WTC11 (cell line): ENCODE data around the gene NSFL1C. TPM values are rescaled to one million over a fixed set of nuclear protein-coding genes. Genes with fewer than 3 reads are reported as not detected.

ENCODE experiments used
- ATAC-seq: fragments of 200-7000 bp; cut with Tn5 transposase; 2 replicates; pipeline ENCODE4 v1.10.0; 2021; ENCODE audit warnings: mild to moderate bottlenecking, moderate library complexity
- CTCF ChIA-PET: fragments of 300-600 bp; sonication (Branson Sonifier 250); formaldehyde crosslinking; loops from one replicate; lab custom pipeline; 2021; ENCODE audit warnings: antibody characterized with exemption; lab: Charles Lee
- POLR2A ChIA-PET: fragments of 350-600 bp; sonication (Branson Sonifier 250); formaldehyde crosslinking; loops from one replicate; lab custom pipeline; 2021; ENCODE audit warnings: antibody characterized with exemption; lab: Charles Lee
- DNase-seq: peaks from one replicate; pipeline ENCODE4 v3.0.0; 2021; ENCODE audit warnings: low spot score
- H3K27ac Mint-ChIP-seq: 2 replicates; pipeline ENCODE4 v1.8.0; 2021; ENCODE audit warnings: mixed read lengths
- H3K27me3 Mint-ChIP-seq: 2 replicates; pipeline ENCODE4 v1.8.0; 2021; ENCODE audit warnings: low read depth, mild to moderate bottlenecking, moderate library complexity, mixed read lengths
- H3K36me3 Mint-ChIP-seq: 2 replicates; pipeline ENCODE4 v1.8.0; 2021; ENCODE audit warnings: mixed read lengths
- H3K4me1 Mint-ChIP-seq: 2 replicates; pipeline ENCODE4 v1.8.0; 2022; ENCODE audit warnings: mixed read lengths
- H3K4me3 Mint-ChIP-seq: 2 replicates; pipeline ENCODE4 v1.8.0; 2021; ENCODE audit warnings: mild to moderate bottlenecking, moderate library complexity, mixed read lengths
- H3K9me3 Mint-ChIP-seq: 2 replicates; pipeline ENCODE4 v1.8.0; 2021; ENCODE audit warnings: mixed read lengths
- ARID4B ChIP-seq: sonication (generic); formaldehyde crosslinking; IDR thresholded peaks from 2 replicates; pipeline ENCODE4 v1.8.0; 2023; ENCODE audit warnings: missing genetic modification reagents, mild to moderate bottlenecking, borderline replicate concordance
- CDX4 ChIP-seq: fragments of 250-450 bp; sonication (Bioruptor Pico); IDR thresholded peaks from 2 replicates; pipeline ENCODE4 v1.9.0; 2021; ENCODE audit warnings: moderate library complexity, mild to moderate bottlenecking, inconsistent platforms, borderline replicate concordance
- CREB1 ChIP-seq: sonication (generic); formaldehyde crosslinking; IDR thresholded peaks from 2 replicates; pipeline ENCODE4 v1.8.0; 2023; ENCODE audit warnings: mild to moderate bottlenecking, missing genetic modification reagents
- FOXP4 ChIP-seq: sonication (generic); formaldehyde crosslinking; IDR thresholded peaks from 2 replicates; pipeline ENCODE4 v1.8.0; 2022; ENCODE audit warnings: mild to moderate bottlenecking, missing genetic modification reagents
- GABPB1 ChIP-seq: sonication (generic); formaldehyde crosslinking; IDR thresholded peaks from 2 replicates; pipeline ENCODE4 v1.8.1; 2023; ENCODE audit warnings: mild to moderate bottlenecking, missing genetic modification reagents
- GTF2I ChIP-seq: fragments of 250-450 bp; sonication (Bioruptor Pico); conservative IDR thresholded peaks from 2 replicates; pipeline ENCODE4 v1.4.0; 2021; ENCODE audit warnings: mild to moderate bottlenecking
- IRF2 ChIP-seq: sonication (generic); formaldehyde crosslinking; IDR thresholded peaks from 2 replicates; pipeline ENCODE4 v1.8.0; 2022; ENCODE audit warnings: low read depth, missing genetic modification reagents, borderline replicate concordance
- KAT7 ChIP-seq: sonication (generic); formaldehyde crosslinking; IDR thresholded peaks from 2 replicates; pipeline ENCODE4 v1.8.1; 2023; ENCODE audit warnings: missing genetic modification reagents, mild to moderate bottlenecking, borderline replicate concordance
- NFATC4 ChIP-seq: fragments of 250-450 bp; sonication (Bioruptor Pico); IDR thresholded peaks from 2 replicates; pipeline ENCODE4 v1.9.0; 2021; ENCODE audit warnings: mild to moderate bottlenecking
- NR3C1 ChIP-seq: sonication (generic); formaldehyde crosslinking; conservative IDR thresholded peaks from 2 replicates; pipeline ENCODE4 v1.8.1; 2023; ENCODE audit warnings: low read depth, mild to moderate bottlenecking, missing genetic modification reagents
- PRRX2 ChIP-seq: fragments of 250-450 bp; sonication (Bioruptor Pico); IDR thresholded peaks from 2 replicates; pipeline ENCODE4 v1.8.0; 2021; ENCODE audit warnings: mild to moderate bottlenecking
- RELA ChIP-seq: sonication (generic); formaldehyde crosslinking; IDR thresholded peaks from 2 replicates; pipeline ENCODE4 v1.8.1; 2022; ENCODE audit warnings: missing genetic modification reagents, mild to moderate bottlenecking, borderline replicate concordance
- RORB ChIP-seq: fragments of 250-450 bp; sonication (Bioruptor Pico); IDR thresholded peaks from 2 replicates; pipeline ENCODE4 v1.9.0; 2021; ENCODE audit warnings: mild to moderate bottlenecking
- SMAD4 ChIP-seq: sonication (generic); formaldehyde crosslinking; IDR thresholded peaks from 2 replicates; pipeline ENCODE4 v1.8.0; 2022; ENCODE audit warnings: mild to moderate bottlenecking, missing genetic modification reagents
- TCF7 ChIP-seq: sonication (generic); formaldehyde crosslinking; IDR thresholded peaks from 2 replicates; pipeline ENCODE4 v1.8.0; 2022; ENCODE audit warnings: mild to moderate bottlenecking, low read depth, missing genetic modification reagents, moderate library complexity
- TP53 ChIP-seq: sonication (generic); formaldehyde crosslinking; IDR thresholded peaks from 2 replicates; pipeline ENCODE4 v1.8.1; 2023; ENCODE audit warnings: mild to moderate bottlenecking, missing genetic modification reagents
- ZNF219 ChIP-seq: sonication (generic); formaldehyde crosslinking; IDR thresholded peaks from 2 replicates; pipeline ENCODE4 v1.8.0; 2023; ENCODE audit warnings: missing genetic modification reagents, mild to moderate bottlenecking, borderline replicate concordance
- ZNF396 ChIP-seq: fragments of 250-450 bp; sonication (Bioruptor Pico); IDR thresholded peaks from 2 replicates; pipeline ENCODE4 v1.8.0; 2021; ENCODE audit warnings: mild to moderate bottlenecking, moderate library complexity, borderline replicate concordance
- ZNF423 ChIP-seq: fragments of 250-450 bp; sonication (Bioruptor Pico); IDR thresholded peaks from 2 replicates; pipeline ENCODE4 v2.1.2; 2022; ENCODE audit warnings: mild to moderate bottlenecking, moderate library complexity
- total RNA-seq: library from RNA; stranded (reverse); gene quantifications from 3 replicates; pipeline ENCODE4 v1.2.3, GENCODE V29; 2021
- TF ChIP-seq, protein P1 (sequence below): fragments of 200-600 bp; IDR thresholded peaks from 2 replicates; pipeline ENCODE4 v1.8.0; 2022; ENCODE audit warnings: antibody characterized with exemption
- TF ChIP-seq, protein P2 (sequence below): sonication (generic); formaldehyde crosslinking; IDR thresholded peaks from 2 replicates; pipeline ENCODE4 v1.8.1; 2022; ENCODE audit warnings: mild to moderate bottlenecking, moderate library complexity, missing genetic modification reagents

Gene NSFL1C
- total RNA-seq, 1 experiment from 2014 or later = 85.5 TPM

GRCh38 chr20:1397710-1398109, 68.9 kb downstream of the NSFL1C start:
- Mint-ChIP-seq H3K27ac (no peak overlapping the region), H3K36me3 (no peaks in the 10 kb centered on the region), H3K27me3 (peaks cover 54% of the 10 kb centered on the region), H3K9me3 (peaks cover 15% of the 10 kb centered on the region), H3K4me3 (no peak overlapping the region), H3K4me1 (peaks cover 34% of the 10 kb centered on the region)
- POLR2A ChIA-PET = no interaction called here
- TF ChIP-seq CDX4 (no peak), NFATC4 (no peak)
- no peak for DNase-seq
- CTCF ChIA-PET = interaction anchor here (0.6 to 1.8 kb wide), 15 partner anchors 14 to 188 kb away, joined by 3 to 20 read pairs (median 5); partner anchors contain the start of gene RAD21L1
- no peak for ATAC-seq

DNA sequence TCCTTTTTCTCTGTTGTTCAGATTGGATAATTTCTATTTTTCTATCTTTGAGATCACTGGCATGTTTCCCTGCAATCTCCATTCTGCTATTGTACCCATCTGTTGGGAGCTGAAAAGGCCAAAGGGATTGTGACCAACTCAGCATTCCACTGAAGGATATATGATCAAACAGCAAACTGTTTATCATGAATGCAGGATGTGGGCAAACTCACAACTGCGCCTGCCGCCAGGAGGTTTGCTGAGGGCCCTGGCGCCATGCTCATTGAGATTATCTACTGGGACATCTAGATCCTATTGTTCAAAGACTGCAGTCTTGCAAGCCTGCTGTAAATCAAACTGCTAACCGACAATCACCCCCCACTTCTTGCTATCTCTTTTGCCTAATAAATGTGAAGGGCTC, 69.9 kb downstream of the NSFL1C start:
- Mint-ChIP-seq H3K27ac (no peak overlapping the region), H3K27me3 (peaks cover 47% of the 10 kb centered on the region), H3K9me3 (peaks cover 8% of the 10 kb centered on the region; the same call in 1 of the 2 replicates)
- no peak for TF ChIP-seq ZNF219 (CRISPR knock-in tag)
- TF ChIP-seq, all 79 proteins: peak for 0
- Mint-ChIP-seq H3K4me1 (peaks cover 37% of the 10 kb centered on the region), H3K4me3 (no peak overlapping the region), H3K36me3 (no peaks in the 10 kb centered on the region)
- ChIA-PET POLR2A (no interaction called here), CTCF (interaction anchor here (1.2 to 1.6 kb wide), 2 partner anchors 17 to 84 kb away, joined by 3 to 20 read pairs; no protein-coding TSS in a partner anchor)
- ATAC-seq (no peak), DNase-seq (no peak)

GRCh38 chr20:1396264-1396663, 70.4 kb downstream of the NSFL1C start:
- TF ChIP-seq FOXP4 (CRISPR knock-in tag) (no peak), RORB (CRISPR knock-in tag) (no peak)
- TF ChIP-seq, all 79 proteins: peak for 0
- H3K36me3 Mint-ChIP-seq = no peaks in the 10 kb centered on the region
- H3K27me3 Mint-ChIP-seq = peaks cover 47% of the 10 kb centered on the region
- peaks cover 41% of the 10 kb centered on the region for H3K4me1 Mint-ChIP-seq
- H3K4me3 Mint-ChIP-seq = no peak overlapping the region
- H3K9me3 Mint-ChIP-seq = peaks cover 8% of the 10 kb centered on the region; the same call in 1 of the 2 replicates
- ChIA-PET CTCF (no interaction called here), POLR2A (no interaction called here)
- no peak for DNase-seq
- no peak overlapping the region for H3K27ac Mint-ChIP-seq
- no peak for ATAC-seq

DNA sequence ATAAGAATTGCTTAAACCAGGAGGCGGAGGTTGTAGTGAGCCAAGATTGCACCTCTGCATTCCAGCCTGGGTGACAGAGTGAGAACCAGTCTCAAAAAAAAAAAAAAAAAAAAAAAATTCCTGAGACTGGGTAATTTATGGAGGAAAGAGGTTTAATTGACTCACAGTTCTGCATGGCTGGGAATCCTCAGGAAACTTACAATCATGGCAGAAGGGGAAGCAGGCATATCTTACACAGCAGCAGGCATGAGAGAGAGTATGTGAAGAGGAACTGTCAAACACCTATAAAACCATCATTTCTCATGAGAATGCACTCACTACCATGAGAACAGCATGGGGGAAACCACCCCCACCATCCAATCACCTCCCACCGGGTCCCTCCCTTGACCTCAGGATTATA, 72.0 kb downstream of the NSFL1C start:
- Mint-ChIP-seq H3K9me3 (peaks cover 8% of the 10 kb centered on the region; the same call in 1 of the 2 replicates), H3K27me3 (peaks cover 47% of the 10 kb centered on the region), H3K36me3 (no peaks in the 10 kb centered on the region), H3K4me1 (peaks cover 46% of the 10 kb centered on the region), H3K4me3 (no peak overlapping the region), H3K27ac (no peak overlapping the region)
- no peak for DNase-seq
- CTCF ChIA-PET = no interaction called here
- ATAC-seq = no peak
- POLR2A ChIA-PET = no interaction called here
- TF ChIP-seq RELA (no peak), TCF7 (no peak), IRF2 (CRISPR knock-in tag) (no peak), GTF2I (no peak), SMAD4 (no peak), RORB (CRISPR knock-in tag) (no peak), GABPB1 (no peak), TP53 (CRISPR knock-in tag) (no peak), ZNF423 (CRISPR knock-in tag) (no peak), ZNF396 (no peak), ARID4B (CRISPR knock-in tag) (no peak), NR3C1 (CRISPR knock-in tag) (no peak), PRRX2 (CRISPR knock-in tag) (no peak), KAT7 (no peak), CREB1 (no peak)
- TF ChIP-seq, protein P1, sequence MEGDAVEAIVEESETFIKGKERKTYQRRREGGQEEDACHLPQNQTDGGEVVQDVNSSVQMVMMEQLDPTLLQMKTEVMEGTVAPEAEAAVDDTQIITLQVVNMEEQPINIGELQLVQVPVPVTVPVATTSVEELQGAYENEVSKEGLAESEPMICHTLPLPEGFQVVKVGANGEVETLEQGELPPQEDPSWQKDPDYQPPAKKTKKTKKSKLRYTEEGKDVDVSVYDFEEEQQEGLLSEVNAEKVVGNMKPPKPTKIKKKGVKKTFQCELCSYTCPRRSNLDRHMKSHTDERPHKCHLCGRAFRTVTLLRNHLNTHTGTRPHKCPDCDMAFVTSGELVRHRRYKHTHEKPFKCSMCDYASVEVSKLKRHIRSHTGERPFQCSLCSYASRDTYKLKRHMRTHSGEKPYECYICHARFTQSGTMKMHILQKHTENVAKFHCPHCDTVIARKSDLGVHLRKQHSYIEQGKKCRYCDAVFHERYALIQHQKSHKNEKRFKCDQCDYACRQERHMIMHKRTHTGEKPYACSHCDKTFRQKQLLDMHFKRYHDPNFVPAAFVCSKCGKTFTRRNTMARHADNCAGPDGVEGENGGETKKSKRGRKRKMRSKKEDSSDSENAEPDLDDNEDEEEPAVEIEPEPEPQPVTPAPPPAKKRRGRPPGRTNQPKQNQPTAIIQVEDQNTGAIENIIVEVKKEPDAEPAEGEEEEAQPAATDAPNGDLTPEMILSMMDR = no peak
- TF ChIP-seq, protein P2, sequence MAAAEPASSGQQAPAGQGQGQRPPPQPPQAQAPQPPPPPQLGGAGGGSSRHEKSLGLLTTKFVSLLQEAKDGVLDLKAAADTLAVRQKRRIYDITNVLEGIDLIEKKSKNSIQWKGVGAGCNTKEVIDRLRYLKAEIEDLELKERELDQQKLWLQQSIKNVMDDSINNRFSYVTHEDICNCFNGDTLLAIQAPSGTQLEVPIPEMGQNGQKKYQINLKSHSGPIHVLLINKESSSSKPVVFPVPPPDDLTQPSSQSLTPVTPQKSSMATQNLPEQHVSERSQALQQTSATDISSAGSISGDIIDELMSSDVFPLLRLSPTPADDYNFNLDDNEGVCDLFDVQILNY (CRISPR knock-in tag) = no peak
